GM21529 (cell line): ENCODE data around the gene AP1G2.
"Not testable (repeated sequence)": the region's sequence is repeated elsewhere in the genome, so short reads cannot be mapped to it uniquely, and the experiment has no call there.

Experiments
- ATAC-seq: cut with Tn5 transposase; IDR thresholded peaks from one replicate; pipeline ENCODE4 v1.9.1; 2021; ENCODE audit not compliant: unreplicated experiment

Gene AP1G2

DNA sequence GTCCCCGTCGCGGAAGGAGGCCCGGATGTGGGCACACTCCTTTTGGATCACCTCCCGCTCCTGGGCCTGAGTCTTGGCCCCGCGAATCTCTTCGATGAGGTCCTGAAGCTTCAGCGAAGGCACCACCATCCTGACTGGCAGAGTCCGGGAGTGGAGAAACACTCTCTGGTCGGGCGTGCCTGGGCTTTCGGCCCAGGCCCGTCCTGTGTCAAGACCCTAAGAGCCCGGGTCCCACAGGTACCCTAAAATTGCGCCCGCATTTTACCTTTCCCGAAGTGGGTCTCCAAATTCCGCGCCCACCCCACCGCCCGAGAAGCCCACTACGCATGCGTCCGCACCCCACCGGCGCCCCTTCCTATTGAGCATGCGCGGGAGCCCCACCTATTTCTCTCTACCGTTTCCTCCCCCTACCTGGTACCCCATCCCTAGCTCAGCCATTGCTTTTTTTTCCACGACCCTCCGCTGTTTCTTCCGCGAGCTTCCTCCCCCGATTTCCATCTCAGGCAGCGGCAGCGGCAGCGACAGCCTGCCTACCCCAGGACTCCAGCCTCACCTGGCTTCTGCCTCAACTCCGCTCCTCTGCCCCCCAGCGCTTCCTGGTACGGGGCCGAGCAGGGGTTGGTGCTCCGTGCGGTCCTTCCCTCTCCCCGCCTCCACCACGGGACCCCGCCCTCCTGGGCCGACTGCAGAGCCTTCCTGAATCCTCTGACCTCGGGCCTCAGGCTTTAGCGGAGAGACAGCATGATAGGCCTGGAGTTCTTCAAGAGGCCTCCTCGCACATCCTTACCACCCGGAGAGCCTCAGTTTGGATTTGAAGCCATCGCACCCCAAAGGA, at the start of gene AP1G2:
TSS of gene AP1G2 (minus strand) at position 606 of the 835 bp plus-strand sequence. CDS start at position 129, 477 bp downstream.
- ATAC-seq, result peak; percentile 86

- no peak for ATAC-seq
Observed at GRCh38 chr14:23615856-23616255, 48.3 kb upstream of the AP1G2 start.

DNA sequence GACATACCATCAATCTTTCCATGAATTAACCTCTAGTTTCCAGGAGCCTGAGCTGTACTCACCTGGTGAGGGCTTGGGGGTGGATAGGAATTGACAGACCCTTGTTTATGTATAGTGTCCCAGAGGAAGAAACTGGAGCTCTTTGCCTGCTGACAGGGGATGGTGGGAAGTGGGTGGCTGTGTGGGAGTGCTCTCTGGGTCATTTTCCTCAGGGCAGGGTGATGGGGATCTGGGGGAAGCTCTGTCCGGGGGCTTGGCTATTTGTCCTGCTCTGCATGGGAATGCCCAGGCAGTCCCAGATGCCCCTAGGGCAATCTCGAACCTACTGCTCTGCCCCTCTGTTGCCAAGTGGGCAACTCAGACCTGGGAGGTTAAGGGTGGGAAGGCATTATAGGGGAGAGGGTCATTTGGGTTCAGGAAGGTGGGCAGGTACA, 46.8 kb upstream of the AP1G2 start:
- no peak for ATAC-seq

DNA sequence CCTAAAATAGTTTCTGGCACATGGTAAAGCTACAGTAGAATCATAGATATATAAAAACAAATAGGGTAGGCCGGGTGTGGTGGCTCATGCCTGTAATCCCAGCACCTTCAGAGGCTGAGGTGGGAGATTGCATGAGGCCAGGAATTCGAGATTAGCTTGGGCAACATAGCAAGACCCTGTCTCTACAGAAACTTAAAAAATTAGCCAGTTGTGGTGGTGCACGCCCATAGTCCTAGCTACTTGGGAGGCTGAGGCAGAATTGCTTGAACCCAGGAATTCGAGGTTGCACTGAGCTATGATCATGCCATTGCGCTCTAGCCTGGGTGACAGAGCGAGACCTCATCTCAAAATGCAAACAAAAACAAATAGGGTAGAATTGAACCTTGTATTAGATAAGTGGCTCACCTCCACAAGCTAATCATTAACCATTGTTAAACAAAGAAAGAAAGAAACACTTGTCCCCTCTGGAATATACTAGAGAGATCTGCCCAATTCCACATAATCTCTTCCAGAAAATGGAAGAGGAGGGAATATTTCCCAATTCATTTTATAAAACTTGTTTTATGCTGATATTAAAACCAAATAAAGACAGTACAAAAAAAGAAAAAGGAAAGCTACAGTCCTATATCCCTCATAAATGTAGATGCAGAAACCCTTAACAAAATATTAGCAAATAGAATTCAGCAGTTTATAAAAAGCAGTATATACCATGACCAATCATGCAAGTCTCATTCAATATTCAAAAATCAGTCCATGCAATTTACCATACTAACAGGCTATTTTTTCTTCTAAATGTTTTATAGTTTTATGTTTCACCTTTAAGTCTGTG, 45.9 kb upstream of the AP1G2 start:
- ATAC-seq, result no peak

GRCh38 chr14:23612802-23613201, 45.2 kb upstream of the AP1G2 start:
- no peak for ATAC-seq

GRCh38 chr14:23612354-23612732, 44.8 kb upstream of the AP1G2 start:
- no peak for ATAC-seq

DNA sequence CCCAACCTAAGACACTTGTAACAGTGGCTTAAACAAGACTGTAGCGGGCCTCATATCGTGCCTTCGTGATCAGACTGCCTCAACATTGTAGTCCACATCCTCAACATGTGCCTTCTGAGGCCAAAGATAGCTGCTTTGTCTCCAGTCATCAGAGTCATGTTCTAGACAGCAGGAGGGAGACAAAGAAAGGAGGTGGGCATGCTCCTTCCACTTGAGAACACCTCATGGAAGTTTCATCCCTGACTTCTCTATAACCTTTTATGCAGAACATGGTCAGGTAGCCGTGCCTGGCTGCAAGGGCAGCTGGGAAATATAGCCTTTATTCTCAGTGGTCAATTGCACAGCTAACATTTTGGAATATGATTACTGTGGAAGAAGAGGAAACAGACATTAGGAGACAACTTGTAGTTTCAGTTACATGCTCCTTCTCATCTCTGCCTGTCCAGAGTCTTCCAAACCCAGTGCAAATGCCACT, 43.3 kb upstream of the AP1G2 start:
- no peak for ATAC-seq

DNA sequence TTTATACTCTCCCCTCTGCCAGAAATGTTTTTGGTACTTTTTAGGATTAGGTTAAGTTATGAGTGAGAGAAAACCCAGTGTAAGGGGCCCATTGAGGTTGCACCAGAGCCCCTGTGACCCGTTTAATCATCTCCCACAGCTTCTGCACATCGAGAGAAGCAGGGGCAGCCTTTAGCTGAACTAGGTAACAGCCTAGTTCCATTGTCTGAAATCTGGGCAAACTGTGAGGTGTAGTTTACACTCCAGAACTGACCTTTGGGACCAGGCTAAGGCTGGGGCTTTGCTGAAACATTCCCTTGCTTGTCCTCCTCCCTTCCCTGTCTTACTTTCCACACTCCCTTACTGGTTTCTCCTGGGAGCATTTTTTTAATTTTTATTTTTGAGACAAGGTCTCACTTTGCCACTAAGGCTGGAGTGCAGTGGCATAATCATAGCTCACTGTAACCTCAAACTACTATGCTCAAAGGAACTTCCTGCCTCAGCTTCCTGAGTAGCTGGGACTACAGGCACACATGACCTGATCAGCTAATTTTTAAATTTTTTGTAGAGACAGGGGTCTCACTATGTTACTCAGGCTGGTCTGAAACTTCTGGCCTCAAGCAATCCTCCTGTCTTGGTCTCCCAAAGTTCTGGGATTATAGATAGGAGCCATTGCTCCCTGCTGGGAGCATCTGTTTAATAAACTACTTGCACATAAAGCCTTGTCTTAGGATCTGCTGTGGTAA, 42.7 kb upstream of the AP1G2 start:
- ATAC-seq, result no peak

GRCh38 chr14:23609411-23610089, 42.0 kb upstream of the AP1G2 start:
- not testable (repeated sequence) for ATAC-seq

DNA sequence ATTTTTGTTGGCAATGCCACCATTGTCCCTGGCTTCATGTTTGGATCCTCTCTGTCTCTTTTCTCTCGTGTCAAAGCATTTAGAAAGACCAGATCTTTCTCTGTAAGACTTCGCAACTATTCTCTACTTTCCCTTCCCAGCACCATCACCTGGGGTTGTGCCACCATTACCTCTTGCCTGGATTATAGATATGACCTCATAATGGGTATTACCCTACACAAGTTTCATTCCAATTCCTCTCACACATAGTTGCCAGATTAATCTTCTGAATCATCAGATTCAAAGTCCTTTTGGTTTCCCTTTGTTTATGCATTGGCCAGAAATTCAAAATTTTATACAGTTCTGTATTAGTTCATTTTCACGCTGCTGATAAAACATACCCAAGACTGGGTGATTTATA, 41.4 kb upstream of the AP1G2 start:
- no peak for ATAC-seq

- no peak for ATAC-seq
Observed at GRCh38 chr14:23608454-23608853, 40.9 kb upstream of the AP1G2 start.

GRCh38 chr14:23605931-23606585, 38.5 kb upstream of the AP1G2 start:
- ATAC-seq, result peak; percentile 83

GRCh38 chr14:23604675-23605170, 37.1 kb upstream of the AP1G2 start:
- ATAC-seq, result no peak

- ATAC-seq, result no peak
Observed at GRCh38 chr14:23604148-23604547, 36.6 kb upstream of the AP1G2 start.

DNA sequence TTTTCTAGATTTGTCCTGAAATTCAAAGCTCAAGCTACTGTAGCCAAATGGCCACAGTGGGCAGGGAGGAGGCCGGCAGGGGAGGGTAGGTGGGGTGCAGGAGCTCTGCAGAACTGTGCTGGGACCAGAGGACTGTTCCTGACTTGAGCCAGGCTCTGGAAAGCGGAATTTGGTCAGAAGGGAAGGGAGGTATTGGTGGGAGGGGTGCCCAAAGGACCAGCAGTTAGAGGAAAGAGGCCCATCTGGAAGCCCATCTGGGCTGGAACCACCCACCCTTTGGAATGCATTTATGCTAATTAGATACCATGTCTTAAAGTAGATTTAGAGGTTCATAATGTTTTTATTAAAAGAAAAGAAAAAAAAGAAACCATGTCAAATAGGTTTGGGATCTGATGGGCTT, 35.5 kb upstream of the AP1G2 start:
- no peak for ATAC-seq

- no peak for ATAC-seq
Observed at GRCh38 chr14:23602181-23603095, 34.8 kb upstream of the AP1G2 start.

- no peak for ATAC-seq
Observed at GRCh38 chr14:23601845-23602180, 34.2 kb upstream of the AP1G2 start.

- ATAC-seq, result no peak
Observed at GRCh38 chr14:23601424-23601823, 33.8 kb upstream of the AP1G2 start.

DNA sequence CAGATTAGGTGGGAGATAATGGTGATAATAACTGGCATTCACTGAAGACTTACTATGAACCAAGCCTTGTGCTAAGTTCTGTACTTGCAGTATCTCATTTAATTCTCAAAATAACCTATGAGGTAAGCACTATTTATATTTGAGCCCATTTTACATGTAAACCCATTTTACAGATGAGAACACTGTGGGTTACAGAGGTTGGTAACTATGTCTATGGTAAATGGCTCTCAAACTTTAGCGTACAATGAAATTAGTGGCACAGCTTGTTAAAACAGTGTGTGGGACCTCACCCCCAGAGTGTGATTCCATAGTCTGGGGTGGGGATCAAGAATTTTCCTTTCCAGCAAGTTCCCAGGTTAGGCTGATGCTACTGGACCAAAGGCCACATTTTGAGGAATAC, 33.2 kb upstream of the AP1G2 start:
- ATAC-seq, result no peak
